Activated gamma-delta T cell (primary cell): ENCODE measurements around the gene SPHK2.
"Not testable (repeated sequence)": the region's sequence is repeated elsewhere in the genome, so short reads cannot be mapped to it uniquely, and the experiment has no call there.

ENCODE experiments used
- DNase-seq: peaks from one replicate; lab custom pipeline; 2025; lab: John Stamatoyannopoulos, UW

The SPHK2 gene

GRCh38 chr19:48660852-48661710, 41.8 kb downstream of the SPHK2 start:
- DNase-seq: no peak

GRCh38 chr19:48661711-48662090, 42.4 kb downstream of the SPHK2 start:
- no peak for DNase-seq

GRCh38 chr19:48663667-48664066, 44.4 kb downstream of the SPHK2 start:
- no peak for DNase-seq

- no peak for DNase-seq
Observed at GRCh38 chr19:48664476-48664875, 45.2 kb downstream of the SPHK2 start.

GRCh38 chr19:48665786-48666185, 46.5 kb downstream of the SPHK2 start:
- no peak for DNase-seq

- no peak for DNase-seq
Observed at GRCh38 chr19:48668332-48668731, 49.0 kb downstream of the SPHK2 start.

GRCh38 chr19:48668761-48669160, 49.5 kb downstream of the SPHK2 start:
- no peak for DNase-seq

GRCh38 chr19:48669903-48670668, 50.8 kb downstream of the SPHK2 start:
- no peak for DNase-seq

GRCh38 chr19:48670699-48671445, 51.6 kb downstream of the SPHK2 start:
- DNase-seq: no peak

GRCh38 chr19:48671446-48671995, 52.2 kb downstream of the SPHK2 start:
- no peak for DNase-seq

- DNase-seq: no peak
Observed at GRCh38 chr19:48672994-48673393, 53.7 kb downstream of the SPHK2 start, which contains the start of gene NTN5. TSS of gene NTN5 (minus strand) at chr19:48673017. CDS start at chr19:48670986, 2,031 bp downstream.

GRCh38 chr19:48673436-48674100, 54.3 kb downstream of the SPHK2 start:
- DNase-seq: no peak

- DNase-seq: no peak
Observed at GRCh38 chr19:48674216-48674809, 55.0 kb downstream of the SPHK2 start.

GRCh38 chr19:48674921-48675824, 55.9 kb downstream of the SPHK2 start:
- DNase-seq: no peak

GRCh38 chr19:48676487-48676886, 57.2 kb downstream of the SPHK2 start:
- no peak for DNase-seq

GRCh38 chr19:48676887-48677286, 57.6 kb downstream of the SPHK2 start:
- DNase-seq: no peak

GRCh38 chr19:48678201-48678600, 58.9 kb downstream of the SPHK2 start:
- no peak for DNase-seq

- DNase-seq: not testable (repeated sequence)
Observed at GRCh38 chr19:48680006-48680405, 60.7 kb downstream of the SPHK2 start.
